H1 (cell line): Measurements from ENCODE around the gene ZC3H14. TPM values are rescaled to one million over a fixed set of nuclear protein-coding genes. Genes with fewer than 3 reads are reported as not detected.

ENCODE experiments used
- CTCF ChIP-seq, 3 experiments: IDR thresholded peaks; 1 replicate in 2 of 3; 2 replicates in 1 of 3; pipeline versions ENCODE4 v1.5.1 to v1.6.1; 2011; ENCODE audit warnings: low read length in 3 of 3, mild to moderate bottlenecking in 3 of 3, inconsistent platforms in 2 of 3, low read depth in 1 of 3, moderate library complexity in 1 of 3; ENCODE audit not compliant: insufficient read depth in 1 of 3; ENCODE audit errors: control extremely low read depth in 1 of 3
- TBP ChIP-seq: IDR thresholded peaks from 2 replicates; pipeline ENCODE4 v1.6.1; 2011; ENCODE audit warnings: low read depth, low read length, improper control_type of control experiment
- polyA plus RNA-seq, 7 experiments: library from polyadenylated mRNA; depleted of rRNA in 3 of 7; stranded (reverse) in 5 of 7; unstranded in 2 of 7; fragments of >200 nt in 5 of 7; fragments of 200-250 nt in 2 of 7; gene quantifications; 1 replicate in 5 of 7; 2 replicates in 1 of 7; 4 replicates in 1 of 7; pipeline versions ENCODE4 v1.2.1 to v1.2.3, GENCODE V29; 2011 to 2013; ENCODE audit warnings: missing spikeins in 2 of 7, mixed read lengths in 2 of 7
- total RNA-seq: library from RNA; stranded (reverse); fragmentation: NEBNext Ultra II Directional; extraction: Animal tissue kit (Norgen Biotek cat#: 25700); gene quantifications from 2 replicates; pipeline ENCODE4 v1.2.1, GENCODE V29; 2021
- TF ChIP-seq, protein P1 (sequence below): IDR thresholded peaks from 2 replicates; pipeline ENCODE4 v1.6.1; 2011; ENCODE audit warnings: low read depth, mild to moderate bottlenecking, low read length; ENCODE audit not compliant: insufficient read depth

ZC3H14 gene
- total and polyA plus RNA-seq, 2 of the 8 experiments (the other 6 are each of a cell fraction or from before 2014, with no cell fraction given) = 86.0 to 99.1 TPM

- TF ChIP-seq CTCF (IDR thresholded peaks at IDR 0.05; ENCODE audit: control extremely low read depth in 1 of 3, insufficient read depth in 1 of 3, low read depth in 1 of 3, low read length in 3 of 3) (no peak), TBP (no peak)
- TF ChIP-seq, protein P1, sequence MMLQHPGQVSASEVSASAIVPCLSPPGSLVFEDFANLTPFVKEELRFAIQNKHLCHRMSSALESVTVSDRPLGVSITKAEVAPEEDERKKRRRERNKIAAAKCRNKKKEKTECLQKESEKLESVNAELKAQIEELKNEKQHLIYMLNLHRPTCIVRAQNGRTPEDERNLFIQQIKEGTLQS = no peak
These were observed 47.2 kb upstream of the ZC3H14 start (continued) for GRCh38 chr14:88515499-88516221.
